ENCODE data around the gene NSG2.

DNA sequence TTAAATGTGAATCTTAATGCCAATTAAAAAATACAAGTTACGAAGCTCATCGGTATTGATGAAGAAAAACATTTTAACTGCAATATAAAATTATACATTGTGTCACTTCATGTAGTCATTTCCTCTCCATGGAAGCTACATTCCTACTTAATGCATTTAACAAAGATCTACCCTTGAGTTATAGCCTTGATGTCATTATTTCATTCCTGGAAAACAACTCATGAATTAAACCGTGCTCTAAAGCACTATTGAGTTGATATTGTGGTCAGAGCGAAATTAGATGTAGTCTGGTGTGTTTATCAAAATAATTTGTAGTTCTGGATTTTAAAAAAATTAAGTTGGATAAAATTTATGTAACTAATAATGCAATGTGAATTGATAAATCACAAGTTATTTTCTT, 45.4 kb upstream of the NSG2 start:
- TF ChIP-seq, protein P1, sequence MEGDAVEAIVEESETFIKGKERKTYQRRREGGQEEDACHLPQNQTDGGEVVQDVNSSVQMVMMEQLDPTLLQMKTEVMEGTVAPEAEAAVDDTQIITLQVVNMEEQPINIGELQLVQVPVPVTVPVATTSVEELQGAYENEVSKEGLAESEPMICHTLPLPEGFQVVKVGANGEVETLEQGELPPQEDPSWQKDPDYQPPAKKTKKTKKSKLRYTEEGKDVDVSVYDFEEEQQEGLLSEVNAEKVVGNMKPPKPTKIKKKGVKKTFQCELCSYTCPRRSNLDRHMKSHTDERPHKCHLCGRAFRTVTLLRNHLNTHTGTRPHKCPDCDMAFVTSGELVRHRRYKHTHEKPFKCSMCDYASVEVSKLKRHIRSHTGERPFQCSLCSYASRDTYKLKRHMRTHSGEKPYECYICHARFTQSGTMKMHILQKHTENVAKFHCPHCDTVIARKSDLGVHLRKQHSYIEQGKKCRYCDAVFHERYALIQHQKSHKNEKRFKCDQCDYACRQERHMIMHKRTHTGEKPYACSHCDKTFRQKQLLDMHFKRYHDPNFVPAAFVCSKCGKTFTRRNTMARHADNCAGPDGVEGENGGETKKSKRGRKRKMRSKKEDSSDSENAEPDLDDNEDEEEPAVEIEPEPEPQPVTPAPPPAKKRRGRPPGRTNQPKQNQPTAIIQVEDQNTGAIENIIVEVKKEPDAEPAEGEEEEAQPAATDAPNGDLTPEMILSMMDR (IDR thresholded peaks at IDR 0.05) = no peak
- TF ChIP-seq POLR2A (IDR thresholded peaks at IDR 0.05) = no peak

Data from testis (tissue), 2 donors.